A673 (cell line): ENCODE measurements around the gene PTPRK.

Experiments
- EZH2 ChIP-seq: fragments of 200-600 bp; sonication (generic); IDR thresholded peaks from 2 replicates; pipeline ENCODE4 v1.6.1; 2017; ENCODE audit warnings: borderline replicate concordance, low read depth, mild to moderate bottlenecking, mixed read lengths, antibody characterized with exemption, low read length; ENCODE audit not compliant: poor library complexity, severe bottlenecking
- TF ChIP-seq, protein P1 (sequence below): fragments of 300-800, 200-600 bp; sonication (generic); conservative IDR thresholded peaks from 2 replicates; pipeline ENCODE4 v1.5.1; 2017; ENCODE audit warnings: low read depth, mild to moderate bottlenecking, antibody characterized with exemption, low read length, moderate library complexity, mixed read lengths

DNA sequence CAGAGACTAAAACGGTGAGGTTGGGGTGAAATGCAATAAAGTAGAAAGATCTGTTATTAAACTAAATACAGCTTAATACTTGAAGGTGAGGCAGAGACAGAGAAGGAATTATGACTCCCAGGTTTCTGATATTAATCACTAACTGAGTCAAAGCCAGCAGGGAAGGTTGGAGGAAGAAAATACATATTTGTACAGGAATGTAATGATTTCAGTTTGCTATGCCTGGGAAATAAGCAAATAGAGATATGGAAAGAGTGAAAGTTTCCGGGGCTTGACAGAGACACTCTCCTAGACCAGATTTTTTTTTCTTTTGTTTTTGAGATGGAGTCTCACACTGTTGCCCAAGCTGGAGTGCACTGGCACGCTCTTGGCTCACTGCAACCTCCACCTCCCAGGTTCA lies 76.8 kb downstream of the PTPRK start:
- TF ChIP-seq, protein P1, sequence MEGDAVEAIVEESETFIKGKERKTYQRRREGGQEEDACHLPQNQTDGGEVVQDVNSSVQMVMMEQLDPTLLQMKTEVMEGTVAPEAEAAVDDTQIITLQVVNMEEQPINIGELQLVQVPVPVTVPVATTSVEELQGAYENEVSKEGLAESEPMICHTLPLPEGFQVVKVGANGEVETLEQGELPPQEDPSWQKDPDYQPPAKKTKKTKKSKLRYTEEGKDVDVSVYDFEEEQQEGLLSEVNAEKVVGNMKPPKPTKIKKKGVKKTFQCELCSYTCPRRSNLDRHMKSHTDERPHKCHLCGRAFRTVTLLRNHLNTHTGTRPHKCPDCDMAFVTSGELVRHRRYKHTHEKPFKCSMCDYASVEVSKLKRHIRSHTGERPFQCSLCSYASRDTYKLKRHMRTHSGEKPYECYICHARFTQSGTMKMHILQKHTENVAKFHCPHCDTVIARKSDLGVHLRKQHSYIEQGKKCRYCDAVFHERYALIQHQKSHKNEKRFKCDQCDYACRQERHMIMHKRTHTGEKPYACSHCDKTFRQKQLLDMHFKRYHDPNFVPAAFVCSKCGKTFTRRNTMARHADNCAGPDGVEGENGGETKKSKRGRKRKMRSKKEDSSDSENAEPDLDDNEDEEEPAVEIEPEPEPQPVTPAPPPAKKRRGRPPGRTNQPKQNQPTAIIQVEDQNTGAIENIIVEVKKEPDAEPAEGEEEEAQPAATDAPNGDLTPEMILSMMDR = no peak
- no peak for TF ChIP-seq EZH2
